Heart left ventricle (tissue), 16 donors: ENCODE measurements around the gene ARHGEF33. TPM values are rescaled to one million over a fixed set of nuclear protein-coding genes. Genes with fewer than 3 reads are reported as not detected.

Experiments
- ATAC-seq, 4 donors: fragments of 200-7000 bp; cut with Tn5 transposase; one replicate each; pipeline ENCODE4 v1.9.1; 2020 to 2022; ENCODE audit warnings: moderate library complexity in 4 of 4, mild to moderate bottlenecking in 3 of 4, moderate number of reproducible peaks in 1 of 4
- DNase-seq, 5 donors: peaks; one replicate each; pipeline ENCODE4 v3.0.0-alpha.2; 2020
- H3K27ac ChIP-seq, 12 donors: fragments of 200-600 bp; sonication (generic) in 4 of 12; one replicate each; pipeline versions ENCODE4 v1.5.0 to v1.8.0; 2016 to 2022; ENCODE audit warnings: mild to moderate bottlenecking in 2 of 12
- H3K27me3 ChIP-seq, 9 donors: fragments of 200-600 bp; sonication (generic) in 2 of 9; one replicate each; pipeline versions ENCODE4 v1.5.1 to v1.8.0; 2016 to 2022; ENCODE audit warnings: mild to moderate bottlenecking in 3 of 9
- H3K36me3 ChIP-seq, 9 donors: fragments of 200-600 bp; sonication (generic) in 2 of 9; one replicate each; pipeline versions ENCODE4 v1.5.0 to v1.8.0; 2018 to 2022; ENCODE audit warnings: mild to moderate bottlenecking in 2 of 9
- H3K4me1 ChIP-seq, 12 donors: fragments of 200-600 bp; sonication (generic) in 4 of 12; one replicate each; pipeline versions ENCODE4 v1.5.0 to v1.8.0; 2016 to 2022; ENCODE audit warnings: mild to moderate bottlenecking in 3 of 12
- H3K4me3 ChIP-seq, 12 donors: fragments of 200-600 bp; sonication (generic) in 4 of 12; one replicate each; pipeline versions ENCODE4 v1.5.0 to v1.8.0; 2017 to 2022; ENCODE audit warnings: mild to moderate bottlenecking in 9 of 12, moderate library complexity in 4 of 12
- H3K9me3 ChIP-seq, 12 donors: fragments of 200-600 bp; sonication (generic) in 4 of 12; one replicate each; pipeline versions ENCODE4 v1.5.0 to v1.8.0; 2016 to 2022; ENCODE audit warnings: mild to moderate bottlenecking in 1 of 12
- CTCF ChIP-seq, 12 donors: fragments of 200-600 bp; sonication (generic) in 4 of 12; IDR thresholded peaks; one replicate each; pipeline versions ENCODE4 v1.5.0 to v1.8.0; 2018 to 2022; ENCODE audit warnings: antibody characterized with exemption in 12 of 12, mild to moderate bottlenecking in 5 of 12
- POLR2A ChIP-seq, 2 donors: fragments of 450-650 bp; IDR thresholded peaks; one replicate each; pipeline ENCODE4 v1.6.1; 2017; ENCODE audit warnings: antibody characterized with exemption in 2 of 2, mild to moderate bottlenecking in 2 of 2, moderate library complexity in 2 of 2
- WGBS, 4 donors: extraction: QIAGEN DNeasy Blood & Tissue Kit in 2 of 4; methylation state at CpG; one replicate each; pipeline versions ENCODE4 v1.1.5 to v1.1.7; 2013 to 2018; 5-methylcytosine and 5-hydroxymethylcytosine counted together
- intact Hi-C, 10 donors: fragments of 100-400 bp; cut with DNase I; formaldehyde crosslinking; loops; one replicate each; pipeline versions ENCODE4 v1.11.1 to v1.14.2; 2022
- polyA plus RNA-seq, 2 donors: library from polyadenylated mRNA; stranded (reverse); fragments of 200-250 nt; gene quantifications; one replicate each; pipeline ENCODE4 v1.2.3, GENCODE V29; 2013
- total RNA-seq, 9 donors: library from RNA; depleted of rRNA in 2 of 9; stranded (reverse); fragments of >200 nt in 2 of 9; fragmentation: NEBNext Ultra II Directional in 3 of 9; extraction: Animal tissue kit (Norgen Biotek cat#: 25700) in 3 of 9; gene quantifications; one replicate each; pipeline versions ENCODE4 v1.1.0 to v1.2.4, GENCODE V29; 2016 to 2023
- donor health status: ischemic (EF 13 %, LVEDD 7.1; RV severe dilation, severe dysfunction).
- donor health status: healthy with polysubstance abuse.
- donor health status: DM: no; HTN: yes; CAD: no.
- donor health status: DM: no; HTN: no; CAD: no.
- donor health status: ischemic (EF 25% LVEDD 6.9; RV normal size, moderate dysfunction).
- donor health status: ischemic (EF 25% LVEDD 5.7; RV mildly dilated, moderate dysfunction).
- donor health status: healthy.
- donor health status: DM: yes; HTN: yes; CAD: no.
- donor health status: ischemic (EF 35%, LVEDD 5.7; RV mildly dilated, moderate dysfunction).
- donor health status: nonischemic (EF 11% LVEDD 7.7; RV severe dilation, severe dysfunction).
- donor health status: DM: yes; HTN: yes; CAD: no.
- donor health status: PGD.
- donor health status: ischemic (EF 29% LVEDD 5.4; RV normal size, mild dysfunction).
- donor health status: nonischemic (EF 23%, LVEDD 6.1; RV moderate dilation, normal function).

Gene ARHGEF33
- total and polyA plus RNA-seq, 11 donors, result 0.18 to 2.5 (median 0.31) TPM; not detected in 1

GRCh38 chr2:38863061-38863695, 26.5 kb upstream of the ARHGEF33 start:
- DNase-seq, result no peak
- intact Hi-C loops, result no loop called here
- H3K4me1 ChIP-seq, result no peaks in the 10 kb centered on the region
- H3K27me3 ChIP-seq, result no peaks in the 10 kb centered on the region
- no peaks in the 10 kb centered on the region for H3K9me3 ChIP-seq
- H3K4me3 ChIP-seq, result no peak overlapping the region
- H3K36me3 ChIP-seq, result peaks cover 0 to 90% (median 69%) of the 10 kb centered on the region in 9 donors
- no peak for ATAC-seq
- 94 to 98% (median 98%) methylated on average over 2 of the region's 2 CpGs for WGBS, 4 donors
- no peak for TF ChIP-seq CTCF (IDR thresholded peaks at IDR 0.05)
- no peak for TF ChIP-seq POLR2A (IDR thresholded peaks at IDR 0.05)
- H3K27ac ChIP-seq, result no peak overlapping the region

GRCh38 chr2:38866773-38867443, 22.8 kb upstream of the ARHGEF33 start:
- ATAC-seq, result no peak
- no peak overlapping the region for H3K27ac ChIP-seq
- no peaks in the 10 kb centered on the region for H3K27me3 ChIP-seq
- no peak overlapping the region for H3K4me3 ChIP-seq
- no peak for DNase-seq
- peaks cover 0 to 52% (median 32%) of the 10 kb centered on the region in 9 donors for H3K36me3 ChIP-seq
- intact Hi-C loops, result no loop called here
- TF ChIP-seq POLR2A (IDR thresholded peaks at IDR 0.05) (no peak), CTCF (IDR thresholded peaks at IDR 0.05) (no peak)
- WGBS, 4 donors, result 97 to 99% (median 98%) methylated on average over 3 of the region's 3 CpGs
- no peaks in the 10 kb centered on the region for H3K4me1 ChIP-seq
- H3K9me3 ChIP-seq, result peaks cover 0 to 29% (median 5%) of the 10 kb centered on the region in 12 donors

GRCh38 chr2:38871432-38871831, 18.2 kb upstream of the ARHGEF33 start:
- intact Hi-C loops, result no loop called here
- Histone ChIP-seq H3K36me3 (peaks cover 0 to 18% (median 14%) of the 10 kb centered on the region in 9 donors), H3K27ac (no peak overlapping the region), H3K27me3 (no peaks in the 10 kb centered on the region), H3K4me3 (no peak overlapping the region), H3K4me1 (peaks cover 0 to 12% (median 10%) of the 10 kb centered on the region in 12 donors), H3K9me3 (peaks cover 0 to 40% (median 5%) of the 10 kb centered on the region in 12 donors)
- ATAC-seq (no peak), DNase-seq (no peak)
- 98 to 100% (median 99%) methylated on average over 3 of the region's 3 CpGs for WGBS, 4 donors
- TF ChIP-seq POLR2A (IDR thresholded peaks at IDR 0.05), result no peak
- no peak for TF ChIP-seq CTCF (IDR thresholded peaks at IDR 0.05)

GRCh38 chr2:38873763-38874162, 15.9 kb upstream of the ARHGEF33 start:
- 75 to 77% (median 76%) methylated on average over 5 of the region's 5 CpGs for WGBS, 4 donors
- Histone ChIP-seq H3K4me3 (no peak overlapping the region), H3K27ac (no peak overlapping the region), H3K36me3 (no peaks in the 10 kb centered on the region), H3K9me3 (peaks cover 0 to 40% (median 5%) of the 10 kb centered on the region in 12 donors), H3K4me1 (peaks cover 0 to 16% (median 15%) of the 10 kb centered on the region in 12 donors), H3K27me3 (no peaks in the 10 kb centered on the region)
- no peak for DNase-seq
- TF ChIP-seq POLR2A (IDR thresholded peaks at IDR 0.05) (no peak), CTCF (IDR thresholded peaks at IDR 0.05) (no peak)
- intact Hi-C loops, result no loop called here
- no peak for ATAC-seq
